ENCODE measurements around the gene NDFIP1. TPM values are rescaled to one million over a fixed set of nuclear protein-coding genes. Genes with fewer than 3 reads are reported as not detected.

The NDFIP1 gene
- total and polyA plus RNA-seq, 10 donors, result 14.2 to 111 (median 72.6) TPM

DNA sequence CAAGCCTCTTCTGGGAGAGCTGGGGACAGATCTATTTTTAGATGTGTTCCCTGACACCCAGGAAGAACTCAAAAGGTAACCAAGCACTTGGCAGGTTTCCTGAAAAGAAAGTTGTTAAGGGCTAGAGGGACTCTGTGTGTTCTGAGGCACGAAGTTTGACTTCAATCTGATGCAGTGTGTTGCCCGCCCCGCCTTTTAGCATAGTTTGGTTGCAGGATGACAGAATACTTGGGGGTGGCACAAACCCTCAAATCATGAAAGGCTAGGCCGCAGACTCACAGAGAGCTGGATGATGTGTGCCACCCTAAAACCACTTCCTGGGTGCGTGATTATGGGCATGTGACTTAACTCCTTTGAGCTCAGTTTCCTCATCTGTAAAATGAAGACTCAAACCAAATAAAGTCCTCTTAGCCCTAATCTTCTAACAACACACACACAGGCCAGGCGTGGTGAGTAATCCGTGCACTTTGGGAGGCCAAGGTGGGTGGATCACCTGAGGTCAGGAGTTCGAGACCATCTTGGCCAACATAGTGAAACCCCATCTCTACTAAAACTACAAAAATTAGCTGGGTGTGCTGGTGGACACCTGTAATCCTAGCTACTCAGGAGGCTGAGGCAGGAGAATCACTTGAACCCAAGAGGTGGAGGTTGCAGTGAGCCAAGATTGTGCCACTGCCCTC, 12.8 kb upstream of the NDFIP1 start:
- Histone ChIP-seq H3K27ac (peak overlapping the region in 6 of 8 donors; percentile 15 to 74 (median 54)), H3K36me3 (no peaks in the 10 kb centered on the region), H3K9me3 (no peaks in the 10 kb centered on the region), H3K4me3 (no peak overlapping the region), H3K27me3 (replicated peaks in 1 of 7) (no peaks in the 10 kb centered on the region), H3K4me1 (peaks cover 0 to 17% (median 9%) of the 10 kb centered on the region in 6 donors)
- WGBS, 5 donors, result 68 to 75% (median 68%) methylated on average over 8 of the region's 8 CpGs
- TF ChIP-seq POLR2A (IDR thresholded peaks at IDR 0.05) (no peak), POLR2AphosphoS5 (IDR thresholded peaks at IDR 0.05) (peak in 1 of 3 donors; percentile 48), CTCF (IDR thresholded peaks at IDR 0.05 in 8 of 11, conservative IDR thresholded peaks at IDR 0.05 in 3 of 11) (no peak)
- no peak for DNase-seq
- intact Hi-C loops (cut with DNase I; ENCODE audit: low total_unique reads), result no loop called here

- H3K27ac ChIP-seq, result peak overlapping the region in 4 of 8 donors; percentile 5 to 74 (median 32)
- WGBS, 5 donors, result 86 to 92% (median 90%) methylated on average over 3 of the region's 3 CpGs
- H3K36me3 ChIP-seq, result no peaks in the 10 kb centered on the region
- DNase-seq, result no peak
- intact Hi-C loops (cut with DNase I; ENCODE audit: low total_unique reads), result no loop called here
- H3K4me3 ChIP-seq, result no peak overlapping the region
- peaks cover 0 to 17% (median 9%) of the 10 kb centered on the region in 6 donors for H3K4me1 ChIP-seq
- H3K9me3 ChIP-seq, result no peaks in the 10 kb centered on the region
- TF ChIP-seq CTCF (IDR thresholded peaks at IDR 0.05 in 8 of 11, conservative IDR thresholded peaks at IDR 0.05 in 3 of 11) (no peak), POLR2AphosphoS5 (IDR thresholded peaks at IDR 0.05) (no peak), POLR2A (IDR thresholded peaks at IDR 0.05) (no peak)
- no peaks in the 10 kb centered on the region for H3K27me3 ChIP-seq (replicated peaks in 1 of 7)
These were observed 12.2 kb upstream of the NDFIP1 start for GRCh38 chr5:142096382-142096781.

DNA sequence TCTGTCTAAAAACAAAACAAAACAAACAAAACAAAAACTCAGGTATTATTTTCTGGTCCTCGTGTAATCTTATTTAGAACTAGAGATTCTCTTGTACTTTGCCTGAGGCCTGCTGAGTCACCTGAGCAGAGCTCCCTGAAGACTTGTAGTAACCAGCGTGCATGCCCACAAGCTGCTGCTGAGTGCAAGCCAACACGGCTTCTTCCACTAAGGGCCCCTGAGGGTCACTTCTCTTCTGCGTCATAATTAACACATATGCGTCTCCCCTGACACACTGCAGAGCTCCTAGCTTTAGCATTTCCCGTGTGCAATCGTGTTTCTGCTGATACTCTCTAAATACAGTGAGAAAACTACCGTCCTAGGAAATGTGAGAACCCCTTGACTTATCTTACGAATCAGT, 10.9 kb upstream of the NDFIP1 start:
- Histone ChIP-seq H3K4me3 (no peak overlapping the region), H3K4me1 (peaks cover 0 to 17% (median 9%) of the 10 kb centered on the region in 6 donors), H3K27me3 (replicated peaks in 1 of 7) (no peaks in the 10 kb centered on the region), H3K27ac (peak overlapping the region in 1 of 8 donors; percentile 30), H3K9me3 (no peaks in the 10 kb centered on the region), H3K36me3 (no peaks in the 10 kb centered on the region)
- intact Hi-C loops (cut with DNase I; ENCODE audit: low total_unique reads), result no loop called here
- 78 to 89% (median 86%) methylated on average over 9 of the region's 9 CpGs for WGBS, 5 donors
- TF ChIP-seq POLR2A (IDR thresholded peaks at IDR 0.05) (no peak), CTCF (IDR thresholded peaks at IDR 0.05 in 8 of 11, conservative IDR thresholded peaks at IDR 0.05 in 3 of 11) (no peak), POLR2AphosphoS5 (IDR thresholded peaks at IDR 0.05) (no peak)
- no peak for DNase-seq

GRCh38 chr5:142098275-142098674, 10.3 kb upstream of the NDFIP1 start:
- Histone ChIP-seq H3K36me3 (no peaks in the 10 kb centered on the region), H3K4me1 (peaks cover 0 to 17% (median 9%) of the 10 kb centered on the region in 6 donors), H3K27ac (peak overlapping the region in 2 of 8 donors; percentile 6 to 30), H3K4me3 (no peak overlapping the region), H3K27me3 (replicated peaks in 1 of 7) (no peaks in the 10 kb centered on the region), H3K9me3 (no peaks in the 10 kb centered on the region)
- WGBS, 5 donors, result 74 to 95% (median 89%) methylated on average over 2 of the region's 2 CpGs
- TF ChIP-seq CTCF (IDR thresholded peaks at IDR 0.05 in 8 of 11, conservative IDR thresholded peaks at IDR 0.05 in 3 of 11), result no peak
- no peak for TF ChIP-seq POLR2AphosphoS5 (IDR thresholded peaks at IDR 0.05)
- no peak for TF ChIP-seq POLR2A (IDR thresholded peaks at IDR 0.05)
- intact Hi-C loops (cut with DNase I; ENCODE audit: low total_unique reads), result no loop called here
- no peak for DNase-seq

Measured in spleen (tissue), 11 donors.